Mesendoderm (in vitro differentiated cells): ENCODE measurements around the gene MARCHF10.

ENCODE experiments used
- DNase-seq: peaks from one replicate; pipeline ENCODE4 v3.0.0; 2013
- H2AK5ac ChIP-seq: 2 replicates; pipeline ENCODE4 v1.6.1; 2013; ENCODE audit warnings: low read length, inconsistent platforms
- H2BK120ac ChIP-seq: 2 replicates; pipeline ENCODE4 v1.6.1; 2013; ENCODE audit warnings: low read depth, mild to moderate bottlenecking, low read length, moderate library complexity, mixed read lengths
- H2BK15ac ChIP-seq: replicated peaks from 2 replicates; pipeline ENCODE4 v1.6.1; 2013; ENCODE audit warnings: low read depth, mild to moderate bottlenecking, moderate library complexity
- H2BK5ac ChIP-seq: 2 replicates; pipeline ENCODE4 v1.6.1; 2013; ENCODE audit warnings: low read length, inconsistent platforms
- H3K18ac ChIP-seq: 2 replicates; pipeline ENCODE4 v1.6.1; 2013; ENCODE audit warnings: mild to moderate bottlenecking, low read length, mixed read lengths
- H3K23ac ChIP-seq: one replicate; pipeline ENCODE4 v1.6.1; 2013; ENCODE audit warnings: low read length
- H3K27ac ChIP-seq: 2 replicates; pipeline ENCODE4 v1.5.1; 2013; ENCODE audit warnings: low read depth, mild to moderate bottlenecking, inconsistent platforms, low read length, moderate library complexity
- H3K27me3 ChIP-seq: 2 replicates; pipeline ENCODE4 v1.6.1; 2013; ENCODE audit warnings: low read length, control low read depth, mild to moderate bottlenecking, inconsistent platforms; ENCODE audit not compliant: insufficient read depth, poor library complexity
- H3K36me3 ChIP-seq: 2 replicates; pipeline ENCODE4 v1.6.1; 2013; ENCODE audit warnings: low read length, inconsistent platforms; ENCODE audit not compliant: control insufficient read depth, insufficient read depth
- H3K4ac ChIP-seq: one replicate; pipeline ENCODE4 v1.6.1; 2013; ENCODE audit warnings: low read depth, mild to moderate bottlenecking, low read length, moderate library complexity
- H3K4me1 ChIP-seq: 2 replicates; pipeline ENCODE4 v1.6.1; 2013; ENCODE audit warnings: low read depth, low read length, inconsistent platforms; ENCODE audit not compliant: control insufficient read depth
- H3K4me2 ChIP-seq: 2 replicates; pipeline ENCODE4 v1.6.1; 2013; ENCODE audit warnings: low read length
- H3K4me3 ChIP-seq: 2 replicates; pipeline ENCODE4 v1.5.1; 2013; ENCODE audit warnings: mild to moderate bottlenecking, low read length
- H3K56ac ChIP-seq: one replicate; pipeline ENCODE4 v1.6.1; 2013; ENCODE audit warnings: low read length
- H3K79me1 ChIP-seq: 2 replicates; pipeline ENCODE4 v1.6.1; 2013; ENCODE audit warnings: low read length, inconsistent platforms
- H3K79me2 ChIP-seq: 2 replicates; pipeline ENCODE4 v1.6.1; 2013; ENCODE audit warnings: mild to moderate bottlenecking, low read length; ENCODE audit not compliant: control insufficient read depth, insufficient read depth
- H3K9ac ChIP-seq: 2 replicates; pipeline ENCODE4 v1.6.1; 2013; ENCODE audit warnings: low read length, inconsistent platforms
- H4K5ac ChIP-seq: one replicate; pipeline ENCODE4 v1.6.1; 2013; ENCODE audit warnings: low read length
- H4K8ac ChIP-seq: one replicate; pipeline ENCODE4 v1.6.1; 2013; ENCODE audit warnings: low read depth, mild to moderate bottlenecking, control low read depth, low read length, moderate library complexity
- WGBS: extraction: QIAGEN DNeasy Blood & Tissue Kit; methylation state at CpG from one replicate; pipeline ENCODE4 v1.1.7; 2013; ENCODE audit warnings: low lambda C conversion rate, missing lambda C conversion rate; ENCODE audit not compliant: insufficient coverage; ENCODE audit errors: extremely low coverage; 5-methylcytosine and 5-hydroxymethylcytosine counted together

MARCHF10 gene

GRCh38 chr17:62735044-62735651 is 73.0 kb downstream of the MARCHF10 start:
- no peak overlapping the region for H2BK15ac ChIP-seq
- no peak overlapping the region for H2BK5ac ChIP-seq
- H3K27ac ChIP-seq, result no peak overlapping the region
- H3K4me2 ChIP-seq, result no peak overlapping the region
- no peak overlapping the region for H3K23ac ChIP-seq
- no peaks in the 10 kb centered on the region for H3K79me1 ChIP-seq
- no peaks in the 10 kb centered on the region for H3K27me3 ChIP-seq
- no peak for DNase-seq
- H3K4me3 ChIP-seq, result no peak overlapping the region
- H2AK5ac ChIP-seq, result no peak overlapping the region
- no CpG with 5 or more reads among the region's 7 CpGs for WGBS
- H3K56ac ChIP-seq, result no peak overlapping the region
- H4K8ac ChIP-seq, result no peak overlapping the region
- H3K4ac ChIP-seq, result no peak overlapping the region
- H3K4me1 ChIP-seq, result no peaks in the 10 kb centered on the region
- no peak overlapping the region for H3K9ac ChIP-seq
- no peak overlapping the region for H4K5ac ChIP-seq
- H3K79me2 ChIP-seq, result no peaks in the 10 kb centered on the region
- H2BK120ac ChIP-seq, result no peak overlapping the region
- no peaks in the 10 kb centered on the region for H3K36me3 ChIP-seq
- H3K18ac ChIP-seq, result no peak overlapping the region

GRCh38 chr17:62732125-62732524 is 76.0 kb downstream of the MARCHF10 start:
- H3K27ac ChIP-seq, result no peak overlapping the region
- no peak overlapping the region for H4K5ac ChIP-seq
- DNase-seq, result no peak
- H3K9ac ChIP-seq, result no peak overlapping the region
- no peak overlapping the region for H3K23ac ChIP-seq
- no peaks in the 10 kb centered on the region for H3K36me3 ChIP-seq
- H3K4me1 ChIP-seq, result no peaks in the 10 kb centered on the region
- H4K8ac ChIP-seq, result no peak overlapping the region
- no peak overlapping the region for H3K4ac ChIP-seq
- WGBS, result no CpG with 5 or more reads among the region's 5 CpGs
- H3K79me1 ChIP-seq, result no peaks in the 10 kb centered on the region
- H2AK5ac ChIP-seq, result no peak overlapping the region
- H2BK15ac ChIP-seq, result no peak overlapping the region
- no peak overlapping the region for H3K56ac ChIP-seq
- H2BK120ac ChIP-seq, result no peak overlapping the region
- H3K4me2 ChIP-seq, result no peak overlapping the region
- H2BK5ac ChIP-seq, result no peak overlapping the region
- no peak overlapping the region for H3K4me3 ChIP-seq
- H3K18ac ChIP-seq, result no peak overlapping the region
- no peaks in the 10 kb centered on the region for H3K79me2 ChIP-seq
- no peaks in the 10 kb centered on the region for H3K27me3 ChIP-seq

- no peak overlapping the region for H3K56ac ChIP-seq
- H2BK15ac ChIP-seq, result no peak overlapping the region
- no peak overlapping the region for H2AK5ac ChIP-seq
- WGBS, result no CpG with 5 or more reads among the region's 6 CpGs
- no peaks in the 10 kb centered on the region for H3K4me1 ChIP-seq
- no peak overlapping the region for H3K4me3 ChIP-seq
- H3K23ac ChIP-seq, result no peak overlapping the region
- no peaks in the 10 kb centered on the region for H3K79me1 ChIP-seq
- peak; percentile 51 for DNase-seq
- no peak overlapping the region for H4K5ac ChIP-seq
- H3K36me3 ChIP-seq, result no peaks in the 10 kb centered on the region
- no peak overlapping the region for H3K18ac ChIP-seq
- no peak overlapping the region for H3K9ac ChIP-seq
- no peak overlapping the region for H2BK5ac ChIP-seq
- no peaks in the 10 kb centered on the region for H3K27me3 ChIP-seq
- no peak overlapping the region for H2BK120ac ChIP-seq
- H3K79me2 ChIP-seq, result no peaks in the 10 kb centered on the region
- no peak overlapping the region for H3K4ac ChIP-seq
- H3K27ac ChIP-seq, result no peak overlapping the region
- H4K8ac ChIP-seq, result no peak overlapping the region
- H3K4me2 ChIP-seq, result no peak overlapping the region
These were observed 80.0 kb downstream of the MARCHF10 start for GRCh38 chr17:62727916-62728672.

- DNase-seq, result no peak
- Histone ChIP-seq H2BK15ac (no peak overlapping the region), H2BK5ac (no peak overlapping the region), H2BK120ac (no peak overlapping the region), H3K27ac (no peak overlapping the region), H3K4me1 (no peaks in the 10 kb centered on the region), H3K4me2 (no peak overlapping the region), H3K79me2 (no peaks in the 10 kb centered on the region), H3K18ac (no peak overlapping the region), H3K4me3 (no peak overlapping the region), H4K8ac (no peak overlapping the region), H4K5ac (no peak overlapping the region), H3K56ac (no peak overlapping the region), H3K4ac (no peak overlapping the region), H3K27me3 (no peaks in the 10 kb centered on the region), H2AK5ac (no peak overlapping the region), H3K36me3 (no peaks in the 10 kb centered on the region), H3K23ac (no peak overlapping the region), H3K9ac (no peak overlapping the region), H3K79me1 (no peaks in the 10 kb centered on the region)
- no CpG with 5 or more reads among the region's 5 CpGs for WGBS
These were observed 82.3 kb downstream of the MARCHF10 start for GRCh38 chr17:62725791-62726249.

GRCh38 chr17:62724398-62725146 is 83.5 kb downstream of the MARCHF10 start:
- H3K79me1 ChIP-seq, result no peaks in the 10 kb centered on the region
- H3K4me1 ChIP-seq, result no peaks in the 10 kb centered on the region
- H3K23ac ChIP-seq, result no peak overlapping the region
- no peak overlapping the region for H2BK5ac ChIP-seq
- H3K4me3 ChIP-seq, result no peak overlapping the region
- no CpG with 5 or more reads among the region's 16 CpGs for WGBS
- no peak overlapping the region for H3K4ac ChIP-seq
- no peaks in the 10 kb centered on the region for H3K27me3 ChIP-seq
- H4K5ac ChIP-seq, result no peak overlapping the region
- H3K18ac ChIP-seq, result no peak overlapping the region
- H3K36me3 ChIP-seq, result no peaks in the 10 kb centered on the region
- no peak overlapping the region for H3K27ac ChIP-seq
- no peak for DNase-seq
- no peak overlapping the region for H2BK15ac ChIP-seq
- no peak overlapping the region for H3K9ac ChIP-seq
- H4K8ac ChIP-seq, result no peak overlapping the region
- H2AK5ac ChIP-seq, result no peak overlapping the region
- H3K79me2 ChIP-seq, result no peaks in the 10 kb centered on the region
- H3K4me2 ChIP-seq, result no peak overlapping the region
- no peak overlapping the region for H3K56ac ChIP-seq
- H2BK120ac ChIP-seq, result no peak overlapping the region
